Activated CD8-positive, alpha-beta memory T cell treated with anti-CD3 and anti-CD28 coated beads, Interleukin-2, amount 50 U/mL, for 48 hours (primary cell): ENCODE data around the gene OR2F1.
"Not testable (repeated sequence)": the region's sequence is repeated elsewhere in the genome, so short reads cannot be mapped to it uniquely, and the experiment has no call there.

Source experiments
- DNase-seq: peaks from one replicate; pipeline ENCODE4 v3.0.0-alpha.2; 2020

OR2F1 gene

DNA sequence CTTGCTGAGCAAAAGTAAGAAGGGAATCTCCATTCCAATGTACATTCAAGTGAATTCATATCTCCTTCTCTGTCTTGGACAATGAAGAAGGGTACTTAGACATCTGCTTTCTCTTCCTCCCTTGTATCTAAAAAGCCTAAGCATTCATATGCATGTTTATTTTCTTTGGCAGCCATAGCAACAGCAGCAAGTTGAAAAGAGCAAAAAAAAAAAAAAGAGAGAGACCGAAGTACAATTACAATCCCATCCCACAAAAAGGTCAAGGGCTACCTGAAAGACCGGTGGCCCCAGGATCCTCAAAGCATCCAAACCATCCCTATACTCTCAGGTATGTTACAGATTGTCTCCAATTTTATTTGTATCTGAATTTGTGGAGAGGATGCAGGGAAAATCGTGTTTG is 4.1 kb downstream of the OR2F1 start:
- DNase-seq, result no peak

DNA sequence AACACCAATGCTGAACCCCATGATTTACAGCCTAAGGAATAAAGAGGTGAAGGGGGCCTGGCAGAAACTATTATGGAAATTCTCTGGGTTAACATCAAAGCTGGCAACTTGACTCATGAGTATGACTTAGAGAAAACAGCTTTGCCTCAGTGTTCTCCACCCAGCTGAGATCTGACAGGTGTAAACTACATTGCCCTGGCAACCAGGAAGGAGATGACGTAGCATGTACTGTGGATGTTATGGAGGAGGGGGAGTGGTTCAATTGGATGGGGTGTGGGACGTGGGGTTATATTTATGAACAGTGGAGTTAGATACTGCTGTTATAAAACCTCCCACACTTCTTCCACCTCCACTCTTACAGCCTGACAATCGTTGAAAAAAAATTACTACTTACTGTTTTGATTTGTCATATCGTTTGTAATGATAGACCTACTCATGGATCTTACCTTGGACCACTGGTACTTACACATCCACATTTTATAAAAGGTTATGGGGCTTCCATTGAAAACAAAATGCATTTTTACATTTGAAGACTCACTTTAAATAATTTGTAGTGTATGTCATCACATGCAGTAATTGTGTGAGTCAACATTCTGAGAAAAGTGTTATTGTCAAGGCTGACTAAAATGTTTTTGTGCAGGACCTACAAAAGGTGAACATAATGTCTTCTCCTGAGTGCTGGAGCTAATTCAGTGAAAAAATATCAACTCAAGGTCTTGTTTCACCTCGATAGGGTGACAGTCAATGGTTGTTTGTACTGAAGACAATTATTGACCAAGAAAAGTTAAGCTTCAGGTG is 6.4 kb downstream of the OR2F1 start:
- DNase-seq, result no peak

DNA sequence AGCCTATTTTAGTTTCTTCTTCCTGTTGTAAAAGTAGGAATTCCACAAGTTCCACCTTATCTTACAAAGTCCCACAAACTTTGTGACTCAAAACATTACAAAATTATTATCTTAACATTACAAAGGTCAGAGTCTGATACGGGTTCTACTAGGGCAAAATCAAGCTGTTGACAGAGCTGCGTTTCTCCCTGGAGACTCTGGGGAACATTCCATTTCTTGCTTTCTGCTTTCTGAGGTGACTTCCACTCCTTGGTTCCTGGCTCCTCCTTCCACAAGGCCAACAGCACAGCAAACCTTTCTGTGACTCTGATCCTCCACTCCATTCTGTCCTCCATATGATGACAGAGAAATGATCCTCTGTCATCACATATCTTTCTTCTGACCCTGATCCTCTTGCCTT is 10.6 kb downstream of the OR2F1 start:
- no peak for DNase-seq

DNA sequence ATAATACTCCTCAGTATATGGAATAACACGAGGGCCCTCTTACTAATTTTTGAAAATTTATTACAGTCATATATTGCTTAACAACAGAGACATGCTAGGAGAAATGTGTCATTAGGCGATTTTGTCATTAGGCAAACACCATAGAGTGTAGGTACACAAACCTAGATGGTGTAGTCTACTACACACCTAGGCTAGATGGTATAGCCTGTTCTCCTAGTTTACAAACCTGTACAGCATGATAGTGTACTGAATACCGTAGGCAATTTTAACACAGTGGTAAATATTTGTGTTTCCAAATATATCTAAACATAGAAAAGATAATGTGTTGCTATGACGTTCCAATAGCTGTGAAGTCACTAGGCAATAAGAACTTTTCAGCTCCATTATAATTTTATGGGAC is 12.8 kb downstream of the OR2F1 start:
- no peak for DNase-seq

DNA sequence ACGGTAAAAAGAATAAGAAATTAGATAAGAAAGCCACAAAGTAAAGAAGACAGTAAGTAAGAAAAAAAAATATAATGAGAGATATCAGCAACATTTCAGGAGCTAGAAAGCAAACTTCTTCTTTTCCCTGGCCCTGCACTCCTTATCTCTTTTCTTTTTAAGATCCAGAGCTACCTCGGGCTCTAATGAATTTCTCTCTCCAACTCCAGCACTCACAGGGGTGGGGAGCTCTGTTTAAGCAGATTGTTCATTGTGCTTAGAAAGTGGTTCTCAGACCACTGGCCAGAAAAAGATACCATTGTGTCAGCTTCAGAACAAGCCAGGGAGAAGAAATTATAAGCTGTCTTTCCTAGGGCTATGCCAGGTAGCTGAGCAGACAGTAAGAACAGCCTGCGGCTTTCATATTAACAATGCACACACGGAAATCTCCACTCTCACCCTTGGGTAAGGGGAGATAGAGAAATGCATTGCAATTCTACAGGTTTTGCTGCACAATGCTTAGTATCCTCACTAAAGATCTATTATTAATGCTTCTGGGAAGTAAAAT is 19.3 kb downstream of the OR2F1 start:
- DNase-seq, result no peak

DNA sequence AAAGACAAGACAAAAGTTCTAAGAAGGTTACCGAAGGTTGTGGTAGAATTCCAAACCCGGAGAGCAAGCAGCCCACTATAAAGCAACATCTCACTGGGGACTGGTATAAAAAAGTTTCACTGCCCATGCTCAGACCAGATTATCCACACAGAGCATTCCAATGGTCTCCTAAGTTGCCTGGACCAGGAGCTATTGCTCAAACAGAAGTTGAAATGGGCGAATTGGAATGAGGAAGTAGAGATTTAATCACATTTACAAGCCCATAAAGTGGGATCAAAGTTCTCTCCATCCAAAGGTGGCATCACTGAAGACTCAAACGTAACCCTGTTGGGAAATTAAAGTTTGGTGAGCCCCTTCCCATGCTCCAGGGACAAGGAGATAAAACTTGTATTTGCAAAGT is 19.8 kb downstream of the OR2F1 start:
- no peak for DNase-seq

DNA sequence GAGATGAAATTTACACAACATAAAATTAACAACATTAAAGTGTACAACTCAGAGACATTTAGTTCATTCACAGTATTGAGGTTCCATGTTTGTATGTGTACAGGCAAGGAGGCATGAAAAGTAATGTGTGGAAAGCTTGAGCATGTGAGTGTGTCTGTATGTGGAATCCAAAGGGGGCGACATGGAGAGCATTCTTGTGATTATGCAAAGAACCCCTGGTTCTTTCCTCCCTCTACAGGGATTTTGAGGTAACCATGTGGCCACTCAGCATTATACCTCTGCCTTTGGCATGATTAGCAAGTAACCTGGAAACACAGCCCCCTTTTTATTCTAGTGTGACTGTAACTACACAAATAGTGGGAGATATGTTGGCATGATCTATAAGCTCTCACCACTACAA is 21.0 kb downstream of the OR2F1 start:
- no peak for DNase-seq

DNA sequence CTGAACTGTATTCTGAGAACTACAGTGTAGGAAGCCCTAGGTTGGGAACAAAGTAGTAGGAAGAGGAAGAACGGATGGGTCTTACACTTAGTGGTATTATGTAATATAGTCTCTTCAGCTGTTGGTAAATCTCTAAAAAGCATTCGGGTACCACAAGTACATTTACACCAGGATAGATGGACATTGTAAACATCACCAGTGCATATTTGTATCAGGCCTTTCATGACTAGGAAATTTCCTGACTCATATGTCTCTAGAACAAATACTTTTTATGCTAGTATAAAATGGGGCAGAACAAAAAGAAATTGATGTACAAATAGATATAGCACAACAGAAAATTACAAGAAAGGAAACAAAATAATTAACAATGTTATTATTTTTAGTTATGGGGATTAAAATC is 23.9 kb downstream of the OR2F1 start:
- DNase-seq, result no peak

DNA sequence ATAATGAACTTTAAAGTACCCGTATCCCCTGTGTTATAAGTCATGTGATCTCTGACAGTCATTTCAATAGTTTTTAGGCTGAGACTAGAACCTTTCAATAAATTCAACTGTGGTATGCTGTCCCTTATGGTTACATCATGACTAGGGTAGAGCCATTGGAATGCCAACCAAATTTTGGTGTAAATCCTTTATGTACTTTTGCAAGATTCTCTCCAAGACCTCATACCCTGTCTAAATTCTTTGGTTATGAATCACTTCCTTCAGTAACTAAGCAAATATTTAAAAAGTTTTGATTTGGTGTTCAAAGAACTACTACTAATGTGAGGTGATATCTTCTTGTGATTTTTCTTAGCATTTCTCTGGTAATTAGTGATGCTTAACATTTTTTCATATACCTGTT is 24.7 kb downstream of the OR2F1 start:
- DNase-seq, result no peak

DNA sequence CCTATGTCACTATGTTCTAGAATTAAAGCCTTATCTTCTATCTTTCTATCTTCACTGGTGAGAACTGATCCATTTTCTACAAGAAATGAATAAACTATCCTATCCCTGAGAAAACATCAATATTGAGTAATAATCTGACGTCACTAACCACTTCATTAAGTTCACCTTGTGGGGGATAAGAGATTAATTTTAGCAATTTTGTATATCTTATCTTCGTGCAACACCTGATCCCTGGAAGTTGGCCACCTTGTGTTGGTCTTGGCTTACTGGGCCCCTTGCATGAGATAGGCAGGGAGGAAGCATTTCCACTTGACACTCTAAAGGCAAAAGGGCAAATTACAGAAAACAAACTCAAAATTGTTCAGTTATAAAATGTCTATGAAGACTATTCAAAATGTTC is 25.4 kb downstream of the OR2F1 start:
- no peak for DNase-seq

DNA sequence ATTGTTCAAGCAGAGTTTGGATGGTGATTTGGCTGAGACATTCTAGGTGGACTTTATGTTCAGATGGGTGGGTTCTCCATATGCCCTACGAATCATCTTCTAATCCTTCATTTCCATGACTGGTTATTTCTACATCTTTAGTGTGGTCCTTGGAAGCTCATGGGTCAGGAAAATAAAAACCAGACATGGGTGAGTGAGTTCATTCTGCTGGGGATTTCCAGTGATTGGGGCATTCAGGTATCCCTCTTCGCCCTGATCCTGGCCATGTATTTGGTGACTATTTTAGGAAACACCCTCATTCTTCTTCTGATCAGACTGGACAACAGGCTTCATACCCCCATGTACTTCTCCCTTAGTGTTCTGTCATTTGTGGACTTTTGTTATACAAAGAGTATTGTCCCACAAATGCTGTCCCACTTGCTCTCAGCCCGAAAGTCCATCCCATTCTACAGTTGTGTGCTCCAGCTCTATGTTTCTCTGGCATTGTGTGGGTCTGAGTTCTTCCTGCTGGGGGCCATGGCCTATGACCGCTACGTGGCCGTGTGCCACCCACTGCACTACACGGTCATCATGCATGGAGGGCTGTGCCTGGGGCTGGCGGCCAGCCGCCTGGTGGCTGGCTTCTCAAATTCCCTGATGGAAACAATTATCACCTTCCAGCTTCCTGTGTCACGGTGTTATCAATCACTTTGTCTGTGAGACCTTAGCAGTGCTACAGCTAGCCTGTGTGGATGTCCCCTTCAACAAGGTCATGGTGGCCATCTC is 26.3 kb downstream of the OR2F1 start:
- DNase-seq, result no peak

DNA sequence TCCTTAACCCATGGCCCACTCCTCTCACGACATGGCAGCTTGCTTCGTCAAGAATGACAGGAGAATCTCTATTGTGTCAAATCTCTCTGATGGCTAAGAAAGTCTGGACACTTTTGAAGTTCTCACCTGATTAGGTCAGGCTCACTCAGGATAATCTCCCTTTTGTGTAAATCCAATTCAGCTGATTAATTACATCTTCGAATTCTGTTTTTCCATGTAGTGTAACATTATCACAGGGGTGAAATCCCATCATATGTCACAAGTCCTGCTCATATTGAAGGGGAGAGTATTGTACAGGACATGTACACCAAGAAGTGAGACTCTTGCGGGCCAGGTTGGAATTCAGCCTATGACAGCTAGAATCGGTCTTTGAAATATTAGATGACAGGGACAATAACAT is 29.3 kb downstream of the OR2F1 start:
- no peak for DNase-seq

DNA sequence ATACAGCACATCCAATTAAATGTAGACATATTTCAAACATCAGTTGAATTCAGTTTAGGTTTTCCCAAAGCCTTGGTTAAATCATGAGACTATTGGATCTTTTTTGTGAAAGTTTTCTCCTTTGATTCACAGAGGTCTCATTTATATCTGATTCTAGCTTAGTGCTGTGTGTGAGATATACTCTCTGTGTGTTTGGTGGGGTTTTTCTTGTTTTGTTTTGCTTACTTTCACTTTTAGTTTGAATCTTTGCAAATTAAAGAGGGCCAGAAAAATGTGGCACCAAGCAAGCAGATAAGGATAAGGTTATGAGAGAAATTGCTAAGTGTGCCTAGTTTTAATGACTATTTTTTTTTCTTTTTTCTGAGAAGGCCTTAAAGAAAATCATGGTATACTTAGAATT is 32.9 kb downstream of the OR2F1 start:
- DNase-seq, result no peak

DNA sequence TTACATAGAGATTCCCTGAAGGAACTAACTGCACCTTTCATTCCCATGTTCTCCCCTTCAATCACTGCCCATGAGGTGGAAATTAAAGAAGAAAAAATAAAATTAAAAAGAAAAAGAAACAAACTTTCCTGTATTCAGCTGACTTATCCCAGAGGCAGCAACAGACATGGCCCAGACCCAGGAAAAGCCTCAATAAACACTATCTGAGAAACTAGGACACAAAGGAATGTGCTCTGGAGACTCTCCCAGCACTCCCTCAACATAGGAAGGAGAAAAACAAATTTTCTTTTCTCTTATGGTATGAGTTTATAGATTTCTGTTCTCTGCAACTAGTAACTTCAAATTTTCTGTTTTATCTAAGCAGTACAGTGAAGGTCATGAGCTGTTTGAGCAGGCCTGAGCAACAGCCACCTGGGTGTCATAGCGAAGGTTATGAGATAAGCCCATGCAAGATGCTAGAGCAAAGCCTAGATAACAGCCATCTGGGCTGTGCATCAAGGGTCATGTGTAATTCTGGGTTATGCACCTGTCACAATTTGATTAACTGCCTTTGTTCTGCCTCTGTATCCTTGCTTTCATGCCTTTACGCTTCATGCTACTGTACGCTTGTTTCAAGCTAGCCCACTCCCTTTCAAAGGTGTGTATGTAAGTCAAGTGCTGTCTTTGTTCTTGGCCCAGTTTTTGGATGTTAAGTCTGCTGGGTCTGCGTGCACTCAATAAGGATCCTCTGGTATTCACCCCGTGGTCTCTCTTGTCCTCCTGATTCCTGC is 34.5 kb downstream of the OR2F1 start:
- DNase-seq, result no peak

DNA sequence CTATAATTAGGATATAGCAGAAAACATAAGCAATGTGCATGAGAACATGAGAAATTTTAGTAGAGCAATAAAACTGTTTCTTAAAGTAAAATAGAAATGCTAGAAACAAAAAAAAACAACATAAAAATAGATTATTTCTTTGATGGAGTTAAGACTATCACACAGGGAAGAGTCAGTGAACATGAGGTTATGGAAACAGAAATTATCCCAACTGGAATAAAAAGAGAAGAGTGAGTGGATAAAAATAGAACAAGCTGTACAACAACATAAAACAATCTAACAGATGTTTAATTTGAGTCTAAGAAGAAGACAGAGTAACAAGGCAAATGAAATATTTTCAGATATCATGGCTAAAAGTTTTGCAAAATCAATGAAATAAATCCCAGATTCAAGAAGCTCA is 38.0 kb downstream of the OR2F1 start:
- DNase-seq, result no peak

DNA sequence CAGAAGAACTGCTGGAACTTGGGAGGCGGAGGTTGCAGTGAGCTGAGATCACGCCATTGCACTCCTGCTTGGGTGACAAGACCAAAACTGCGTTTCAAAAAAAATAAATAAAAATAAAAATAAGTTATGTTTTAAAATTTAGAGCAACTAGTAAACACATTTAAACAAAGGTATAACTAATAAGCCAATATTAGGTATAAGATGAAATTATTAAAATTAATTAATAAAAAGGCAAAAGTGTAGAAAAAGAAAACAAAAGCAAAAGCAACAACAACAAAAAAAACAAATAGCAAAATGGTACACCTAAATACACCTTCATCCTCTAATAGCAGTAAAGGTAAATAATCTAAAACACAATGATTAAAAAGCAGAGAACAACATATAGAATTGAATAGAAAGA is 39.3 kb downstream of the OR2F1 start:
- DNase-seq, result no peak

DNA sequence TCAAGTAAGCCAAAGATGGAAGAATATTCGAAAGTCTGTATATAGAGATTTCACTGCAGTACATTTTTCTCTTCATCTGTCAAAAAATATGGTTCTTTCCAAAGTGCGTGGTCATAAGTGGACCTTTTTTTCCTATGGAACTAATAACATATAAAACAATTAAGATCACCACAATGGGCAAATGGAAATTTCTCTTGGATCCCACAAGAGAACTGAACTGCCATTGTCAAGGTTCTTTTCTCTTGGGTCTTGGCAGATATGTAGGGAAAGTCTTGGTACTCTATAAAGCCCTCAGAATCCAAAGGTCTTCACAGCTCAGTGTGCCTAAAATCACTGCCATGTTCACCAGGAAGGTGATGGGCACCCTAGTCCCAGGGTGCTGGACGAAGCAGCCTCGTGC is 45.4 kb downstream of the OR2F1 start, which contains the start of gene OR6B1:
Gene OR6B1, plus strand, starts transcription at position 301 of the 400 bp plus-strand sequence. CDS start 3,677 bp downstream, outside the sequence.
- no peak for DNase-seq

DNA sequence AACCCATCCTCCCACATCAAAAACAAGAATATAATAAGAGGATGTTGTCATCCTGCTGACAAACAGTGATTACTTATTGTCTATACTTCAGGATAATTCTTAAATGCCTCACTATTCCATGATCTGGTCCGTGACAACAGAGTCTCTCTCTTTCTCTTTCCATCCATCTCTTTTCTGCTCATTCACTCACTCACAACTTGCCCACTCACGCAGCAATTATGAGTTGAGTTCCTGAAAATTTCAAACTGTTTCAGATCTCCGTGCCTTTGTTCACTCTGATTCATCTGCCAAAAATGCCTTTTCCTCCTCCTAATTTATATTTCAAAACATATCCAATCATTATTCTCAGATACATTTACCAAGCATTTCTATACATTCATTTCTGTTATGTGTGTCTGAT is 46.9 kb downstream of the OR2F1 start:
- no peak for DNase-seq

DNA sequence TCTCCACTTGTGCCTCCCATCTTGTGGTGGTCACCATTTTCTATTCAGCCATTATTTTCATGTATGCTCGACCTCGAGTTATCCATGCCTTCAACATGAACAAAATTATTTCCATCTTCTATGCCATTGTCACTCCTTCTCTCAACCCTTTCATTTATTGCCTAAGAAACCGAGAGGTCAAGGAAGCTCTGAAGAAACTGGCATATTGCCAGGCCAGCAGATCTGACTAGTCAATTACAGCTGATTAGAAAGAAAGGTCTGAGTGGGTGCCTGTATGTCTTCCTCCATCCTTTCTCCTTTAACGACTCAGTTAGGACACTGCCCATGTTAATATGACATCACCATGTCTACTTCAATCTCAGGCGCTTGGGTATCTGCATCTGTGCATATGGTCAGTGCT is 50.1 kb downstream of the OR2F1 start:
- no peak for DNase-seq

DNA sequence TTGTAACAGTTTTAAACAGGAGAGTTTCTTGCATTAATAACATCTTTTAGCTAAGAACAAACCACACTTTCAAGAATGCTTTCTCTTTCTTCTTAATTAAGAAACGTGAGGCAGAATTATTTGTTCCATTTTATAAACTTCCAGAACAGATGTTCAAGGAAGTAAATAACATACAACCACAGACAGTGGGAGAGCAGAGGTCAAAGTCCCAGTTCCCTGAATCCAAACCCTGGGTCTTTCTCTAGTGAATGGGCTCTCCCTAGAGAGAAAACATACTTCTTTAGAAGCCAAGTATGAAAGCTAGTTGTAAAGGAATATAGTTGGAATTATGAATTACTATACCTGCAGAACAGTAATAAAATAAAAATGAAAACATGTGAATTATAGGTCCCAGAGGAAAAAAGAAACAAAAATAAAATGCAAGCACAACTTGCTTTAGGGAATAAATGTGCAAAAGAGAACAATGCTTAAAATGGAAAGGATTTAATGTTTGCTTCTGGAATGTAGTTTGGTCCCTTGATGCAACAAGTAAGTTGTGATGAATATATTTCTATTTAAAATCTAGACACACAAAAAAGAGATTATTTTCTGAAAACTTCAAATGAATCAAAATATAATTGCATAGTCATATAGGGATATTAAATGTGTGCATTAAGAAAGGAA is 51.5 kb downstream of the OR2F1 start:
- DNase-seq, result no peak

DNA sequence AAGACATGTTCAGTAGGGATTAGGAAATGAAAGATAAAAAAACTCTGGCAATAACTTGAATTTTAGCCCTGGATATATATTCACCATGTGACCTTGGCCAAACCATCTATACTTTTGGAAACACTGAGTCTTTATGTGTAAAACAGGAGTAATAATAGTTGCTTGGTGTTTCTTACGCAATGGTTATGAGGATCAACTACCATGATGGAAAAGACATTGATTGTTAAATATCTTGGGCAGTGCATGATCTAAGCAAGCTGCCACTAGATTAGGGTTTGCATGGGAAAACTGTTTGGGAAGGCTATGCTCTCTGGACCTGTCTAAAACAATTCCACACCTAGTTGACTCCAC is 52.0 kb downstream of the OR2F1 start:
- no peak for DNase-seq

DNA sequence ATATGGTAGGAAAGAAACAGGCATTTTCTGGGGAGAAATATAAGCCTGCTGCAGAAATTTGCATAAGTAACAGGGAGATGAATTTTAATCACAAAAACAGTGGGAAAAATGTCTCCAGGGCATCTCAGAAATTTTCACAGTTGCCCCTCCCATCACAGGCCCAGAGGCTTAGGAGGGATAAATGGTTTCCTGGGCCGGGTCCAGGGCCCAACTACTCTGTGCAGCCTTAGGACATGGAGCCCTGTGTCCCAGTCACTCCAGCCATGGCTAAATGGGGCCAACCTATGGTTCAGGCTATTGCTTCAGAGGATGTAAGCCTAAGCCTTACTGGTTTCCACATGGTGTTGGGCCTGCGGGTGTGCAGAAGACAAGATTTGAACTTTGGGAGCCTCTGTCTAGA is 54.7 kb downstream of the OR2F1 start:
- DNase-seq, result no peak

DNA sequence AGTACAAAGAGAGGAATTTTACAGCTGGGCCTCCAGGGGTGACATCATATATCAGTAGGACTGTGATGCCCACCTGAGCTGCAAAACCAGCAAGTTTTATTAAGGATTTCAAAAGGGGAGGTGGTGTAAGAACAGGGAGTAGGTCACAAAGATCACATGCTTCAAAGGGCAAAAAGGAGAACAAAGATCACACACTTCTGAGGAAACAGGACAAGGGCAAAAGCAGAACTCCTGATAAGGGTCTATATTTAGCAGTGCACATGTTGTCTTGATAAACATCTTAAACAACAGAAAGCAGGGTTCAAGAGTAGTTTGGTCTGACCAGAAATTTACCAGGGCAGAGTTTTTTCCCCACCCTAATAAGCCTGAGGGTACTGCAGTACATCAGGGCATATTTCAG is 55.4 kb downstream of the OR2F1 start:
- DNase-seq, result not testable (repeated sequence)
